ENCODE measurements around the gene NOL6. TPM values are rescaled to one million over a fixed set of nuclear protein-coding genes. Genes with fewer than 3 reads are reported as not detected.

Gene NOL6
- total and polyA plus RNA-seq, 2 experiments from 2014 or later, result 17.2 to 18.6 TPM

GRCh38 chr9:33472171-33472880, 1.4 kb downstream of the NOL6 start:
- DNase-seq (ENCODE audit: low read depth in 1 of 2, low spot score in 1 of 2), result no peak

GRCh38 chr9:33471361-33471760, 2.4 kb downstream of the NOL6 start:
- Histone ChIP-seq H3K36me3 (peaks cover 19% of the 10 kb centered on the region), H3K27me3 (no peaks in the 10 kb centered on the region), H3K4me1 (ENCODE audit: low read depth) (peaks cover 3% of the 10 kb centered on the region), H3K4me3 (no peak overlapping the region), H3K9me3 (ENCODE audit: low read depth) (no peaks in the 10 kb centered on the region), H3K27ac (no peak overlapping the region)
- no peak for DNase-seq (ENCODE audit: low read depth in 1 of 2, low spot score in 1 of 2)
- no peak for TF ChIP-seq CTCF (IDR thresholded peaks at IDR 0.05; ENCODE audit: low read depth, low read length)

More at GRCh38 chr9:33472171-33472880, 1.4 kb downstream of the NOL6 start:
- Histone ChIP-seq H3K4me1 (ENCODE audit: low read depth) (peaks cover 3% of the 10 kb centered on the region), H3K27me3 (no peaks in the 10 kb centered on the region), H3K27ac (no peak overlapping the region), H3K36me3 (peaks cover 17% of the 10 kb centered on the region), H3K4me3 (peak overlapping the region; percentile 81), H3K9me3 (ENCODE audit: low read depth) (no peaks in the 10 kb centered on the region)
- no peak for TF ChIP-seq CTCF (IDR thresholded peaks at IDR 0.05; ENCODE audit: low read depth, low read length)

- no peak overlapping the region for H3K4me3 ChIP-seq
- DNase-seq (ENCODE audit: low read depth in 1 of 2, low spot score in 1 of 2), result no peak
- no peaks in the 10 kb centered on the region for H3K9me3 ChIP-seq (ENCODE audit: low read depth)
- TF ChIP-seq CTCF (IDR thresholded peaks at IDR 0.05; ENCODE audit: low read depth, low read length), result no peak
- peaks cover 33% of the 10 kb centered on the region for H3K36me3 ChIP-seq
- no peaks in the 10 kb centered on the region for H3K27me3 ChIP-seq
- peaks cover 3% of the 10 kb centered on the region for H3K4me1 ChIP-seq (ENCODE audit: low read depth)
- no peak overlapping the region for H3K27ac ChIP-seq
Measured at GRCh38 chr9:33469891-33470290, 3.8 kb downstream of the NOL6 start.

- H3K27ac ChIP-seq, result no peak overlapping the region
- DNase-seq (ENCODE audit: low read depth in 1 of 2, low spot score in 1 of 2), result no peak
- peaks cover 37% of the 10 kb centered on the region for H3K36me3 ChIP-seq
- no peaks in the 10 kb centered on the region for H3K9me3 ChIP-seq (ENCODE audit: low read depth)
- TF ChIP-seq CTCF (IDR thresholded peaks at IDR 0.05; ENCODE audit: low read depth, low read length), result no peak
- H3K4me3 ChIP-seq, result no peak overlapping the region
- peaks cover 3% of the 10 kb centered on the region for H3K4me1 ChIP-seq (ENCODE audit: low read depth)
- H3K27me3 ChIP-seq, result no peaks in the 10 kb centered on the region
Measured at GRCh38 chr9:33468797-33469621, 4.7 kb downstream of the NOL6 start.

GRCh38 chr9:33468215-33468730, 5.5 kb downstream of the NOL6 start:
- peaks cover 3% of the 10 kb centered on the region for H3K4me1 ChIP-seq (ENCODE audit: low read depth)
- no peaks in the 10 kb centered on the region for H3K9me3 ChIP-seq (ENCODE audit: low read depth)
- peaks cover 37% of the 10 kb centered on the region for H3K36me3 ChIP-seq
- no peaks in the 10 kb centered on the region for H3K27me3 ChIP-seq
- no peak for TF ChIP-seq CTCF (IDR thresholded peaks at IDR 0.05; ENCODE audit: low read depth, low read length)
- DNase-seq (ENCODE audit: low read depth in 1 of 2, low spot score in 1 of 2), result no peak
- no peak overlapping the region for H3K4me3 ChIP-seq
- H3K27ac ChIP-seq, result no peak overlapping the region
